Esophagus squamous epithelium (tissue), 4 donors: ENCODE data around the gene BRD1.

Source experiments
- CTCF ChIP-seq, 6 experiments: fragments of 450-650 bp in 4 of 6; fragments of 200-600 bp in 2 of 6; sonication (generic) in 2 of 6; IDR thresholded peaks; one replicate each; pipeline ENCODE4 v1.5.1; 2016 to 2019; ENCODE audit warnings: antibody characterized with exemption in 6 of 6, mild to moderate bottlenecking in 4 of 6, moderate library complexity in 4 of 6
- POLR2A ChIP-seq, 4 donors: fragments of 450-650 bp; IDR thresholded peaks; one replicate each; pipeline ENCODE4 v1.6.1; 2017; ENCODE audit warnings: antibody characterized with exemption in 4 of 4, mild to moderate bottlenecking in 4 of 4, moderate library complexity in 3 of 4

GRCh38 chr22:49727191-49727880 lies 100.3 kb downstream of the BRD1 start:
- TF ChIP-seq CTCF (IDR thresholded peaks at IDR 0.05) (no peak), POLR2A (IDR thresholded peaks at IDR 0.05) (no peak)
